ENCODE data around the gene VTI1B.
"Not testable (repeated sequence)": the region's sequence is repeated elsewhere in the genome, so short reads cannot be mapped to it uniquely, and the experiment has no call there.

Gene VTI1B

GRCh38 chr14:67704484-67705089 is 30.2 kb upstream of the VTI1B start:
- no peak overlapping the region for H2AFZ ChIP-seq (ENCODE audit: low read length, unreplicated experiment)
- no peaks in the 10 kb centered on the region for H3K79me2 ChIP-seq (ENCODE audit: control insufficient read depth, insufficient read depth, low read length, unreplicated experiment)
- no peak overlapping the region for H3K27ac ChIP-seq (ENCODE audit: low read depth, low read length)
- H3K4me1 ChIP-seq (ENCODE audit: control insufficient read depth, insufficient read depth, low read length, unreplicated experiment), result peaks cover 8% of the 10 kb centered on the region
- H3K4me3 ChIP-seq (ENCODE audit: low read depth, low read length), result no peak overlapping the region
- no peaks in the 10 kb centered on the region for H3K27me3 ChIP-seq (ENCODE audit: insufficient read depth, low read length)
- 0 out of 2 replicates have a peak, but pooled peaks cover 5% of the 10 kb centered on the region for H3K36me3 ChIP-seq (ENCODE audit: insufficient read depth, low read length)

- Histone ChIP-seq H3K27ac (ENCODE audit: low read depth, low read length) (no peak overlapping the region), H2AFZ (ENCODE audit: low read length, unreplicated experiment) (no peak overlapping the region), H3K4me1 (ENCODE audit: control insufficient read depth, insufficient read depth, low read length, unreplicated experiment) (peaks cover 8% of the 10 kb centered on the region), H3K27me3 (ENCODE audit: insufficient read depth, low read length) (no peaks in the 10 kb centered on the region), H3K4me3 (ENCODE audit: low read depth, low read length) (no peak overlapping the region), H3K79me2 (ENCODE audit: control insufficient read depth, insufficient read depth, low read length, unreplicated experiment) (no peaks in the 10 kb centered on the region), H3K36me3 (ENCODE audit: insufficient read depth, low read length) (0 out of 2 replicates have a peak, but pooled peaks cover 5% of the 10 kb centered on the region)
These were observed 29.6 kb upstream of the VTI1B start for GRCh38 chr14:67703997-67704396.

- not testable (repeated sequence) for H3K27me3 ChIP-seq (ENCODE audit: insufficient read depth, low read length); H3K79me2 ChIP-seq (ENCODE audit: control insufficient read depth, insufficient read depth, low read length, unreplicated experiment); H3K36me3 ChIP-seq (ENCODE audit: insufficient read depth, low read length); H3K4me3 ChIP-seq (ENCODE audit: low read depth, low read length); H3K4me1 ChIP-seq (ENCODE audit: control insufficient read depth, insufficient read depth, low read length, unreplicated experiment)
- H2AFZ ChIP-seq (ENCODE audit: low read length, unreplicated experiment), result peak within 1 kb of the TSS; percentile 43
- peak within 1 kb of the TSS; percentile 44; the same call in 1 of the 2 replicates for H3K27ac ChIP-seq (ENCODE audit: low read depth, low read length)
These were observed 27.1 kb upstream of the VTI1B start, which contains the start of gene RDH12 for GRCh38 chr14:67701492-67701891. Gene RDH12, plus strand, starts transcription at chr14:67701886. Its CDS starts 20,757 bp downstream, at chr14:67722643.

GRCh38 chr14:67698179-67698578 is 23.7 kb upstream of the VTI1B start:
- 0 out of 2 replicates have a peak, but pooled peaks cover under 1% of the 10 kb centered on the region for H3K36me3 ChIP-seq (ENCODE audit: insufficient read depth, low read length)
- H3K4me1 ChIP-seq (ENCODE audit: control insufficient read depth, insufficient read depth, low read length, unreplicated experiment), result peaks cover 18% of the 10 kb centered on the region
- H3K27me3 ChIP-seq (ENCODE audit: insufficient read depth, low read length), result no peaks in the 10 kb centered on the region
- H2AFZ ChIP-seq (ENCODE audit: low read length, unreplicated experiment), result no peak overlapping the region
- peaks cover 22% of the 10 kb centered on the region for H3K79me2 ChIP-seq (ENCODE audit: control insufficient read depth, insufficient read depth, low read length, unreplicated experiment)
- H3K27ac ChIP-seq (ENCODE audit: low read depth, low read length), result no peak overlapping the region
- no peak overlapping the region for H3K4me3 ChIP-seq (ENCODE audit: low read depth, low read length)

- peaks cover 23% of the 10 kb centered on the region for H3K4me1 ChIP-seq (ENCODE audit: control insufficient read depth, insufficient read depth, low read length, unreplicated experiment)
- peaks cover 32% of the 10 kb centered on the region for H3K79me2 ChIP-seq (ENCODE audit: control insufficient read depth, insufficient read depth, low read length, unreplicated experiment)
- H3K27me3 ChIP-seq (ENCODE audit: insufficient read depth, low read length), result no peaks in the 10 kb centered on the region
- H2AFZ ChIP-seq (ENCODE audit: low read length, unreplicated experiment), result no peak overlapping the region
- H3K4me3 ChIP-seq (ENCODE audit: low read depth, low read length), result no peak overlapping the region
- H3K27ac ChIP-seq (ENCODE audit: low read depth, low read length), result no peak overlapping the region
- peaks cover 9% of the 10 kb centered on the region; the same call in 1 of the 2 replicates for H3K36me3 ChIP-seq (ENCODE audit: insufficient read depth, low read length)
These were observed 22.6 kb upstream of the VTI1B start for GRCh38 chr14:67697006-67697405.

GRCh38 chr14:67695394-67695949 is 21.0 kb upstream of the VTI1B start, which contains the start of gene RDH11:
Gene RDH11, minus strand, starts transcription at chr14:67695764. Its CDS starts 61 bp downstream, at chr14:67695703.
- Histone ChIP-seq H3K4me1 (ENCODE audit: control insufficient read depth, insufficient read depth, low read length, unreplicated experiment) (peaks cover 14% of the 10 kb centered on the region), H3K27ac (ENCODE audit: low read depth, low read length) (peak within 1 kb of the TSS; percentile 85), H3K4me3 (ENCODE audit: low read depth, low read length) (peak within 1 kb of the TSS; percentile 96), H2AFZ (ENCODE audit: low read length, unreplicated experiment) (peak within 1 kb of the TSS; percentile 64), H3K36me3 (ENCODE audit: insufficient read depth, low read length) (peaks cover 24% of the 10 kb centered on the region; the same call in 1 of the 2 replicates), H3K79me2 (ENCODE audit: control insufficient read depth, insufficient read depth, low read length, unreplicated experiment) (peaks cover 43% of the 10 kb centered on the region), H3K27me3 (ENCODE audit: insufficient read depth, low read length) (no peaks in the 10 kb centered on the region)

GRCh38 chr14:67694791-67695393 is 20.5 kb upstream of the VTI1B start:
- peaks cover 14% of the 10 kb centered on the region for H3K4me1 ChIP-seq (ENCODE audit: control insufficient read depth, insufficient read depth, low read length, unreplicated experiment)
- no peaks in the 10 kb centered on the region for H3K27me3 ChIP-seq (ENCODE audit: insufficient read depth, low read length)
- peaks cover 28% of the 10 kb centered on the region; the same call in 1 of the 2 replicates for H3K36me3 ChIP-seq (ENCODE audit: insufficient read depth, low read length)
- peak overlapping the region; percentile 96 for H3K4me3 ChIP-seq (ENCODE audit: low read depth, low read length)
- H3K27ac ChIP-seq (ENCODE audit: low read depth, low read length), result peak overlapping the region; percentile 85
- peak overlapping the region; percentile 53 for H2AFZ ChIP-seq (ENCODE audit: low read length, unreplicated experiment)
- H3K79me2 ChIP-seq (ENCODE audit: control insufficient read depth, insufficient read depth, low read length, unreplicated experiment), result peaks cover 47% of the 10 kb centered on the region

- H3K36me3 ChIP-seq (ENCODE audit: insufficient read depth, low read length), result peaks cover 55% of the 10 kb centered on the region
These were observed 15.6 kb upstream of the VTI1B start for GRCh38 chr14:67690011-67690410.

GRCh38 chr14:67683842-67684241 is 9.4 kb upstream of the VTI1B start:
- no peaks in the 10 kb centered on the region for H3K27me3 ChIP-seq (ENCODE audit: insufficient read depth, low read length)
- H3K4me1 ChIP-seq (ENCODE audit: control insufficient read depth, insufficient read depth, low read length, unreplicated experiment), result peaks cover 17% of the 10 kb centered on the region
- no peak overlapping the region for H3K27ac ChIP-seq (ENCODE audit: low read depth, low read length)
- peaks cover 34% of the 10 kb centered on the region for H3K36me3 ChIP-seq (ENCODE audit: insufficient read depth, low read length)
- H3K4me3 ChIP-seq (ENCODE audit: low read depth, low read length), result no peak overlapping the region
- peaks cover 14% of the 10 kb centered on the region for H3K79me2 ChIP-seq (ENCODE audit: control insufficient read depth, insufficient read depth, low read length, unreplicated experiment)
- H2AFZ ChIP-seq (ENCODE audit: low read length, unreplicated experiment), result no peak overlapping the region

More at GRCh38 chr14:67690011-67690410, 15.6 kb upstream of the VTI1B start:
- Histone ChIP-seq H3K4me1 (ENCODE audit: control insufficient read depth, insufficient read depth, low read length, unreplicated experiment) (peaks cover 14% of the 10 kb centered on the region), H3K27ac (ENCODE audit: low read depth, low read length) (no peak overlapping the region), H3K4me3 (ENCODE audit: low read depth, low read length) (no peak overlapping the region), H3K79me2 (ENCODE audit: control insufficient read depth, insufficient read depth, low read length, unreplicated experiment) (peaks cover 41% of the 10 kb centered on the region), H2AFZ (ENCODE audit: low read length, unreplicated experiment) (no peak overlapping the region), H3K27me3 (ENCODE audit: insufficient read depth, low read length) (no peaks in the 10 kb centered on the region)

- Histone ChIP-seq H3K36me3 (ENCODE audit: insufficient read depth, low read length) (peaks cover 25% of the 10 kb centered on the region), H3K27ac (ENCODE audit: low read depth, low read length) (peak overlapping the region; percentile 81), H2AFZ (ENCODE audit: low read length, unreplicated experiment) (no peak overlapping the region), H3K4me1 (ENCODE audit: control insufficient read depth, insufficient read depth, low read length, unreplicated experiment) (peaks cover 17% of the 10 kb centered on the region), H3K79me2 (ENCODE audit: control insufficient read depth, insufficient read depth, low read length, unreplicated experiment) (peaks cover 14% of the 10 kb centered on the region), H3K4me3 (ENCODE audit: low read depth, low read length) (no peak overlapping the region), H3K27me3 (ENCODE audit: insufficient read depth, low read length) (no peaks in the 10 kb centered on the region)
These were observed 6.5 kb upstream of the VTI1B start for GRCh38 chr14:67680941-67681340.

All from ACC112 (cell line).